KOPT-K1 (cell line): Measurements from ENCODE around the gene UBE2I.
"Not testable (repeated sequence)": the region's sequence is repeated elsewhere in the genome, so short reads cannot be mapped to it uniquely, and the experiment has no call there.

Experiments
- H3K27ac ChIP-seq: fragments of 200-600 bp; sonication (generic); 2 replicates; pipeline ENCODE4 v1.5.1; 2016; ENCODE audit warnings: antibody characterized with exemption, mild to moderate bottlenecking, low read depth, low read length; ENCODE audit not compliant: poor library complexity, severe bottlenecking
- H3K36me3 ChIP-seq: fragments of 200-600 bp; sonication (generic); 2 replicates; pipeline ENCODE4 v1.5.1; 2017; ENCODE audit warnings: antibody characterized with exemption, mild to moderate bottlenecking, low read length, moderate library complexity; ENCODE audit not compliant: insufficient read depth
- H3K9me3 ChIP-seq: fragments of 200-600 bp; sonication (generic); 2 replicates; pipeline ENCODE4 v1.5.1; 2017; ENCODE audit warnings: antibody characterized with exemption, low read length, mild to moderate bottlenecking; ENCODE audit not compliant: insufficient read depth, poor library complexity, severe bottlenecking

Gene UBE2I

GRCh38 chr16:1308977-1309885 lies at the start of gene UBE2I:
Gene UBE2I, plus strand, starts transcription at chr16:1309636. Its CDS starts 4,395 bp downstream, at chr16:1314031.
- H3K27ac ChIP-seq: peak within 1 kb of the TSS; percentile 100
- peaks cover 38% of the 10 kb centered on the region for H3K36me3 ChIP-seq
- no peaks in the 10 kb centered on the region for H3K9me3 ChIP-seq

GRCh38 chr16:1259760-1260068 lies 49.7 kb upstream of the UBE2I start:
- Histone ChIP-seq H3K9me3 (peaks cover 6% of the 10 kb centered on the region), H3K27ac (no peak overlapping the region), H3K36me3 (no peaks in the 10 kb centered on the region)

- Histone ChIP-seq H3K27ac (no peak overlapping the region), H3K36me3 (no peaks in the 10 kb centered on the region), H3K9me3 (peaks cover 9% of the 10 kb centered on the region)
Observed at GRCh38 chr16:1260101-1260680, 49.2 kb upstream of the UBE2I start.

DNA sequence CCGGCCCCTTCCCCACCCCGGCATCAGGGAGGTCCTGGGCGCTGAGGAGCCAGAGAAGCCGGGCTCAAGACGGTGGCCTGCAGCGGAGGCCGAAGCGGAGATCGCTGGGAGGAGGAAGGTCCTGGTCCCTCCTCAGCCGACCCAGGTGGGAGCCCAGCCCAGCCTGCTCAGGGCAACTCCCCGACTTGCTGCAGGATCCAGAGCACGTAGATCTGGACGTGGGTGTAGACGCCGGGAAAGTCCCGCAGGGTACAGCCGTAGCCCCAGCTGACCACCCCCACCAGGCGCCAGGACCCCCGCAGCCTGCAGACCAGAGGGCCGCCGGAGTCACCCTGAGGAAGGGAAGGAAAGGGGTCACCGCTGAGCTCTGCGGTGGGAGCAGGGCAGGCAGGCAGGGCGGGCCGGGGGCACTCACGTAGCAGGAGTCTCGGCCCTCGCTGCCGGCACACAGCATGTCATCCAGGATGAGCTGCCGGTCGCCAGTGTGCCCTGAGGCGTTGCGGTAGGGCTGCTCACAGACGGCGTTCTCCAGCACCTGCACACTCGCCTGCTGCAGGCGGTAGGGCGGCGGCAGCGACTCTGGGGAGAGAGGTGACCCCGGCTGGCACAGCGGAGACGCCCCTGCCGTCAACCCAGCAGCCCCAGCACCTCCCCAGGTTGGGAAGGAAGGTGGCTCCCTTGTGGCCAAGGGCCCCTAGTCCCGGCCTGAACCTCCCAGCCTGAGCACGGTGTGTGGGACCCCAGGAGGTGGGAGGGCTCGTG lies 48.1 kb upstream of the UBE2I start:
- H3K36me3 ChIP-seq: no peaks in the 10 kb centered on the region
- peaks cover 9% of the 10 kb centered on the region for H3K9me3 ChIP-seq

DNA sequence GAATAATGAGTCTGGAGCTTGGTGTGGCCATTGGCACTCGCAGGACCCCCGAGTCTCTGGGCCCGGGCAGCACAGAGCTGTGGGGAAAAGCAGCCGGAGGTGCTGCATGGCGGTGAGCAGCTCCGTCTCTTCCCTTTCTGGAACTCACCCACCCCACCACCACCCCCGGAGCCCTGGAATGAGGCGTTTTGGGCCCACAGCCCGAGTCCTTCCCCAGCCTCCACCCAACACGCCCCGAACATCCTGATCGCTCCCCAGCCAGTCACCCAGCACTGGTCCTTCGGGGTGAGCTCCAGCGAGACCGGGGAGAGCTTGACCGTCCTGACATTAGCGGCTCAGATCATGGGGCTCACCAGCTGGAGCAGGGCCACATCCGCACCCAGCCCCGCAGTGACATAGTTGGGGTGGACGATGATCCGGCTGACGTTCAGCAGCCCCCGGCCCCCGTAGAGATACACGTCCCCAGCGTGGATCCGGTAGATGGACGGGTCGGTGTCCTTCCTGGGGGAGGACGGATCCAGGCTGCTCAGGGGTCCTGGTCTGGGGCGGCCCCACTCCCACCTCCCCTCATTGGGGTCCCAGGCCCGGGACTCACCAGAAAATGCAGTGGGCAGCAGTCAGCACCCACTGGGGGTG lies 47.1 kb upstream of the UBE2I start:
- no peaks in the 10 kb centered on the region for H3K36me3 ChIP-seq
- H3K9me3 ChIP-seq: peaks cover 9% of the 10 kb centered on the region
- H3K27ac ChIP-seq: no peak overlapping the region

More for the DNA sequence above, 48.1 kb upstream of the UBE2I start:
- H3K27ac ChIP-seq: no peak overlapping the region

- Histone ChIP-seq H3K27ac (no peak overlapping the region), H3K9me3 (peaks cover 9% of the 10 kb centered on the region), H3K36me3 (no peaks in the 10 kb centered on the region)
Observed at GRCh38 chr16:1262846-1263221, 46.6 kb upstream of the UBE2I start.

DNA sequence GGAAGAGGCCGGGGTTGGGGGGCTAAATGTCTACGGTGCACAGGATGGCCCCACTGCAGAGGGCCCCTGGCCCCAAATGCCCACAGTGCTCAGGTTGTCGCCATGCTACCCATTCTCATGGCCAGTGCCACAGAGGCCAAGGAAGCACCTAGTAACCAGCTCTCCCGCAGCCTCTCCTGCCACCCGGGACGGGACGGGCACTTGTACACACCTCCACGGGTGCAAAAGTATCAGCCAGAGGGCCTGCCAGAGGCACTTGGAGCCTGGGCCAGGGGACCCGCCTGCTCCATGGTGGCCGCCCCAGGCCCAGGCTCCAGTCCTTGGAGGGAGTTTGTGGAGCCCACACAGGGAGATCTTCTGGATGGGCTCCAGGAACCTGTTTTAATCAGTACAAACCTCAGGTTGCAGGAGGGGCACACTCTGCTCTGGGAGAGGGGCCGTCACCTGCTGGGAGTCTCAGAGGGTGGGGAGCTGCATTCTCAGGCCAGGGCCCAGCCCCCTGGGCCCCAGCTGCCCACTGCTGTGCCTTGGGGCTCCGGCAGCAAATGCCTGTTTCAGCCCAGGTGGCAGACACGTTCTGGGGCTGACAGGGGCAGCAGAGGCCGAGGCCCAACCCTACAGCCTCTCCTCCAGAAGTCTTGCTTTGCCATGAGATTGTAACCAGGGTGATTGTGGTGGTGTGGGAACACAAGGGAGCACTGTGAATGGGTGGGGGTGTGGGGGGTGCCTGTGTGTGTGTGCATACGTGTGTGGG lies 45.7 kb upstream of the UBE2I start:
- Histone ChIP-seq H3K27ac (no peak overlapping the region), H3K36me3 (no peaks in the 10 kb centered on the region), H3K9me3 (peaks cover 9% of the 10 kb centered on the region)

DNA sequence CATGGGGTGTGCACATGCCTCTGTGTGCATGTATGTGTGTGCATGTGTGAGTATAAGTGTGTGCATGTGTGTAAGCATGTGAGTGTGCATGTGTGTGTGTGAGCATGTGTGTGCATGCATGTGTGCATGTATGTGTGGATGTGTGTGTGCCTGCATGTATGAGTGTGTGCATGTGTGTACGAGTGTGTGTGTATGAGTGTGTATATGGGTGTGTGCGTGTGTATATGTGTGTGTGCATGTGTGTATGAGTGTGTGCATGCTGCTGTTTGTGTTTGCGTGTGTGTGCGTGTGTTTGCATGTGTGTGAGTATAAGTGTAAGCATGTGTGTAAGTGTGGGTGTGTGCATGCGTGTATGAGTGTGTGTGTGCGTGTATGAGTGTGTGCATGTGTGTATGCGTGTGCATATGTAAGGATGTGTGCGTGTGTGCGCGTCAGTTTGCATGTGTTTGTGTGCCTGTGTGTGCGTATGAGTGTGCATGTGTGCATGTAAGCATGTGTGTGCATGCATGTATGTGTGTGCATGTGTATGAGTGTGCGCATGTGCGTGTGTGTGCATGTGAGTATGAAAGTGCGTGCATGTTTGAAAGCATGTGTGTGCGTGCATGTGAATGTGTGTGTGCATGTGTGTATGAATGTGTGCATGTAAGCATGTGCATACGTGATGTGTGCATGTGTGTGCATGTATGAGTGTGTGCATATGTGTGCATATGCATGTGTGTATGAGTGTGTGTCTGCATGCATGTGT lies 44.9 kb upstream of the UBE2I start:
- Histone ChIP-seq H3K27ac (no peak overlapping the region), H3K9me3 (peaks cover 9% of the 10 kb centered on the region), H3K36me3 (no peaks in the 10 kb centered on the region)

- no peaks in the 10 kb centered on the region for H3K36me3 ChIP-seq
- peaks cover 9% of the 10 kb centered on the region for H3K9me3 ChIP-seq
- H3K27ac ChIP-seq: no peak overlapping the region
Observed at GRCh38 chr16:1265090-1265630, 44.3 kb upstream of the UBE2I start.

DNA sequence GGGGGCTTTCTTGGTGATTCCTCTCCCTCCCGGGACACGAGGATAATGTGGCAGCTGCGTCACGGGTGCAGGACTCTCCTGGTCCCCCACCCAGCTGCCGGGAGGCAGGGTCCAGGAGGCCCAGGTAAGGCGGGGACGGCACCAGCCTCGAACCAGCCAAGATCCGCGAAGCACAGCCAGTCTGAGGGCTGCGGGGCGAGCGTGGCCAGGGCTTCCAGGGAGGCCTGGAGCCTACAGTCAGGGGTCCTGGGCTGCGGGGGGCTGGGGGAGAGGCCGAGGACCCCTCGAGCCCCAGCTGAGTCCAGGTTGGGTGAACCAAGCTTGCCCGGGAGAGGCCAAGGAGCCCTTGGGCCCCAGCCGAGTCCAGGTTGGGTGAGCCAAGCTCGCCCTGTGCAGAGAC lies 43.6 kb upstream of the UBE2I start:
- peaks cover 9% of the 10 kb centered on the region for H3K9me3 ChIP-seq
- no peak overlapping the region for H3K27ac ChIP-seq
- H3K36me3 ChIP-seq: no peaks in the 10 kb centered on the region

DNA sequence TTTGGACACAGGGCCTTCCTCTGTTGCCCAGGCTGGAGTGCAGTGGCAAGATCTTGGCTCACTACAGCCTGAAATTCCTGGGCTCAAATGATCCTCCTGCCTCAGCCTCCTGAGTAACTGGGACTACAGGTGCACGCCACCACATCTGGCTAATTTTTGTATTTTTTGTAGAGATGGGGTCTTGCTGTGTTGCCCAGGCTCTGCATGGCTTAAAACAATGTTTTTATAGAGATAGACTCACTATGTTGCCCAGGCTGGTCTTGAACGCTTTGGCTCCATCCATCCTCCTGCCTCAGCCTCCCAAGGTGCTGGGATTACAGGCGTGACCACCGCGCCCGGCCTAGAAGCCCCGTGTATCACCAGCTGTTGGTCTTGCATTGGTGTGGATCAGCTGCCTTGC lies 40.0 kb upstream of the UBE2I start:
- not testable (repeated sequence) for H3K9me3 ChIP-seq, H3K27ac ChIP-seq, H3K36me3 ChIP-seq

DNA sequence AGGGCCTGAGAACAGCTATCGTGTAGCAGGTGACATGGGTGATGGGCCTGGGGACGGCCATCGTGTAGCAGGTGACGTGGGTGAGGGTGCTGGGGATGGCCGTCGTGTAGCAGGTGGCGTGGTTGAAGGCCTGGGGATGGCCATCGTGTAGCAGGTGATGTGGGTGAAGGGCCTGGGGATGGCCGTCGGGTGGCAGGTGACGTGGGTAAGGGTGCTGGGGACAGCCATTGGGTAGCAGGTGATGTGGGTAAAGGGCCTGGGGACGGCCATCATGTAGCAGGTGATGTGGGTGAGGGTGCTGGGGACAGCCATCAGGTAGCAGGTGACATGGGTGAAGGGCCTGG lies 38.1 kb upstream of the UBE2I start:
- no peaks in the 10 kb centered on the region for H3K9me3 ChIP-seq
- H3K36me3 ChIP-seq: no peaks in the 10 kb centered on the region
- H3K27ac ChIP-seq: no peak overlapping the region

DNA sequence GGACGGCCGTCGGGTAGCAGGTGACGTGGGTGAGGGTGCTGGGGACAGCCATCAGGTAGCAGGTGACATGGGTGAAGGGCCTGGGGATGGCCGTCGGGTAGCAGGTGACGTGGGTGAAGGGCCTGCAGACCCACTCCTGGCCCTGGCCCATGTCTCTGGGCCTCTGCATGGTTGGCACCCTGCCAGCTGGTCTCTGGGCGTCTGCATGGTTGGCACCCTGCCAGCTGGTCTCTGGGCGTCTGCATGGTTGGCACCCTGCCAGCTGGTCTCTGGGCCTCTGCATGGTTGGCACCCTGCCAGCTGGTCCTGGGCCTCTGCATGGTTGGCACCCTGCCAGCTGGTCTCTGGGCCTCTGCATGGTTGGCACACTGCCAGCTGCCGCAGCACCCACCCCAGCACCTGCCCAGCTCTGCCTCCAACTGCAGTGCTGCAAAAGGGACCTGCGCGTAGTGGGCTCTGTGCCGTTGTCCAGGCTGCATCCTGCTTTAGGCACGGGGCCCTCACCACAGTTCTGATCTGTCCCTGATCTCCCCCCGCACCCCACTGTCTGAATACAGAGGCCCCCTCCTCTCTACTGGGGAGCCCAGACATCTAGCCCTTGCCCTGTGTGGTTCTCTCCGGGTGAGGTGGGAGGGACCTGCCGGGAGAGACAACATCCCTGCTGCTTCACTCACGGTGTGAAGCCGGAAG lies 37.6 kb upstream of the UBE2I start:
- not testable (repeated sequence) for H3K27ac ChIP-seq, H3K9me3 ChIP-seq, H3K36me3 ChIP-seq
